Measurements from ENCODE around the gene TMEM91.

The TMEM91 gene

DNA sequence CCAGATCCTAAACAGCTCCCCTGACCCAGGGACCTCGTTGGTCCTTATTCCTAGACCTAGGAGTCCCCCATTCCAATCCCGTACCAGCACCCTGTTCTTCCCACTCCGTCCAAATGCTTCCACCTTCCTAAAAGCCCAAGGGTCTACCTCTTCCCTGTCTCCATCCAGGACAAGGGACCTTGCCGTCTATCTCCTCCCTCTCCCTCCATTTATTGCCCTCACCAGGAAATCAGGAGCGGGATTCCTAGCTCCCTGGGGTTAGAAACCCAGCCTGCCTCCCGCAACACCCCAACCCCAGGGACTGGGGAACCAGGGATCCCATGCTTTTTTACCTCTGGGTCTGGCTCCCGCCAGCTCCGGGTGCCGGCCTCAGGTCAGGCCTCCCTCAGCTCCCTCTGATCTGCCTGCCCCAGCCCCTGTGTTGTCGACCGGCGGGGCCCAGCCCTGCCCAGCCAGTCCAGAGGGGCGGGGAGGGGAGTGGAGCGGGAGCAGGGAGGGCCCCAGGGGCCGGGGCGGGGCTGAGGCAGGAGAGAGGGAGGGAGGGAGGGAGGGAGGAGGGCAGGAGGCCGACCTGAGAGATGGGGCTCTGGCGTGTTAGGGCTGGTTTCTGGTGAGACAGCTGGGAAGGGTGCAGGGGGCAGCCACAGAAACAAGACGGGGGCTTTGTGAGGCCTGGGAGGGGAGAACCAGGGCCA lies 50.8 kb downstream of the TMEM91 start, which contains the start of gene B3GNT8:
B3GNT8 (minus strand) TSS at position 423 of the 695 bp plus-strand sequence. CDS start 596 bp downstream, outside the sequence.
- Histone ChIP-seq H3K27me3 (ENCODE audit: control insufficient read depth in 1 of 2, insufficient read depth in 2 of 2, low read length in 2 of 2) (no peaks in the 10 kb centered on the region), H3K4me3 (ENCODE audit: low read depth in 1 of 2, low read length in 2 of 2) (peak within 1 kb of the TSS; percentile 76 to 82), H3K9me3 (ENCODE audit: control insufficient read depth in 1 of 2, low read length in 2 of 2) (no peaks in the 10 kb centered on the region), H3K9ac (ENCODE audit: low read depth in 1 of 2, low read length in 2 of 2) (peak within 1 kb of the TSS; percentile 92 to 97), H3K4me1 (ENCODE audit: control insufficient read depth in 1 of 2, insufficient read depth in 2 of 2, low read length in 2 of 2) (peaks cover 52 to 58% of the 10 kb centered on the region in 2 donors), H3K36me3 (ENCODE audit: control insufficient read depth in 1 of 2, insufficient read depth in 2 of 2, low read length in 2 of 2) (peaks cover 21 to 33% of the 10 kb centered on the region in 2 donors), H3K27ac (ENCODE audit: low read depth, low read length) (peak within 1 kb of the TSS; percentile 92)

DNA sequence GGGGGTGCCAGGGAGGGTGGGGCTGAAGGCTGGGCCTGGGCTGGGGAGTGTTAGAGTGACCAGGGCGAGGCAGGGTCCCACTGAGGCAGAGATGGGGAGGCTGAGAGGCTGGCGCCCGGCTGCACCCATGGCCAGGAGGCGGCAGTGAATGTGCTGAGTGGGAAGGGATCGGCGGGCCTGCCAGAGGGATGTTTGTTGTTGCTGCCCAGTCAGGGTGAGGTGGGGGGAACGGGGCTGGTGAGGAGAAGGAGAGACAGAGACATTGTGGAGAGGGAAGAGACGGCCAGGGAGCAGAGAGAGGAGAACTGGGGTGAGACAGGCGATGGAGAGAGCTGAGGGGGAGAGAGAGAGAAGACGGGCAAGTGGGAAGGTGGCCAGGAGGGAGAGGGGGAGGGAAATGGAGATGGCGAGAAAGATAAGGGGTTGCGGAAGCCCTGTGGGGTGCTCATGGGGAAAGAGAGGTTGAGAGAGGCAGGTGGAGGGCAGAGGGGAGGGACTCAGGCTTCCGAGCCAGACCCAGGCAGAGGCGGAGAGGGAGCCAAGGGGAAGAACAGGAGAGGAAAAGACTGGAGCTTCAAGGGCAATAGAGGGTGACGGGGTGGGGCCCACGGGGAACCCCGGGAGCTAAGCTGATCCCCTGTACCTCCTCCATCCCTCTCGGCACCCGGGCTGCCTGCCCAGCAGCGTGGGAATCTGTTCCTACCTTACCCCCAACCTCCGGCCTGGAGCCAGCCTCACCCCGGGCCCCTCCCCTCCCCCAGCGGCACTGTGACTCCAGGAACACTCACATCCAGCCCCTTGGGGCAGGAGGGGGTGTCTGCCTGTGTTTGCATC lies 51.5 kb downstream of the TMEM91 start:
- Histone ChIP-seq H3K27me3 (ENCODE audit: control insufficient read depth in 1 of 2, insufficient read depth in 2 of 2, low read length in 2 of 2) (no peaks in the 10 kb centered on the region), H3K36me3 (ENCODE audit: control insufficient read depth in 1 of 2, insufficient read depth in 2 of 2, low read length in 2 of 2) (peaks cover 15 to 33% of the 10 kb centered on the region in 2 donors), H3K4me1 (ENCODE audit: control insufficient read depth in 1 of 2, insufficient read depth in 2 of 2, low read length in 2 of 2) (peaks cover 46 to 56% of the 10 kb centered on the region in 2 donors), H3K9me3 (ENCODE audit: control insufficient read depth in 1 of 2, low read length in 2 of 2) (no peaks in the 10 kb centered on the region), H3K4me3 (ENCODE audit: low read depth in 1 of 2, low read length in 2 of 2) (peak overlapping the region; percentile 76), H3K9ac (ENCODE audit: low read depth in 1 of 2, low read length in 2 of 2) (peak overlapping the region; percentile 88 to 97), H3K27ac (ENCODE audit: low read depth, low read length) (peak overlapping the region; percentile 92)

DNA sequence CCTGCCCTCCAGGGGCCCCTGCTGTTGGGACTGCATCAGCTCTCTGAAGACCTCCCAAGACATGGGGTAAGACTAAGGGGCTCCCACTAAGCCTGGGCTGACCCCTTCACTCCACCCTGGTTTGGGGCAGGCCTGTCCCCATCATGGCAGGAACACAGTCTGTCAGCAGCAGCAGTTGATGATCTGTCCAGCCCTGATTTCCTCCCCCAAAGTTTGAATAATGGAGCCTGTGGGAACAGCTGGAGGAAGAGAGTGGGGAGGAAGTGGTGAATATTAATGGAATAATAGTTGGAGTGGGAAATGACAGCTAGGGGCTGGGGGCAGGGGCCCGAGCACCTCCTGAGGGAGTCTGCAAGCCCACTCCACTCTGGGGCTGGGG lies 52.1 kb downstream of the TMEM91 start:
- H3K36me3 ChIP-seq (ENCODE audit: control insufficient read depth in 1 of 2, insufficient read depth in 2 of 2, low read length in 2 of 2): peaks cover 17 to 35% of the 10 kb centered on the region in 2 donors
- peak overlapping the region; percentile 76 for H3K4me3 ChIP-seq (ENCODE audit: low read depth in 1 of 2, low read length in 2 of 2)
- H3K27me3 ChIP-seq (ENCODE audit: control insufficient read depth in 1 of 2, insufficient read depth in 2 of 2, low read length in 2 of 2): no peaks in the 10 kb centered on the region
- no peaks in the 10 kb centered on the region for H3K9me3 ChIP-seq (ENCODE audit: control insufficient read depth in 1 of 2, low read length in 2 of 2)
- H3K9ac ChIP-seq (ENCODE audit: low read depth in 1 of 2, low read length in 2 of 2): peak overlapping the region; percentile 88 to 97
- H3K27ac ChIP-seq (ENCODE audit: low read depth, low read length): peak overlapping the region; percentile 11
- H3K4me1 ChIP-seq (ENCODE audit: control insufficient read depth in 1 of 2, insufficient read depth in 2 of 2, low read length in 2 of 2): peaks cover 43 to 56% of the 10 kb centered on the region in 2 donors

DNA sequence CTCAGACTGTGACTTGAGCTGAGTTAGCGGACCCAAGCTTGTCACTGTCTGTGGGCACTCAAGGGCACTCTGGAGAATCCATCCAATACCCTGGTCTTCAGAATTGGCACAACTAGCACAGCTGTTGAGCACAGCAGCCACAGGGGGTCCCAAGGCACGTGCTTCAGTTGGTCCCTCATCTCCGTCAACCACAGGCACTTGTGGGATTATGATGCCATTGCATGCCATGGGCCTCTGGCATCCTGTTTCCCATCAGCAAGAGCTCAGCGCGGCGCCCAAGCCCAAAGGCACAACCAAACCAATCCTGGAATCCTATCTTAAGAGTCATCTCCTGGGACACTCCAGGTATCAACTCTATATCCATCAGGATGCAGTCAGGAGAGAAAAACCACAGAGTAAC lies 54.6 kb downstream of the TMEM91 start:
- Histone ChIP-seq H3K27ac (ENCODE audit: low read depth, low read length) (no peak overlapping the region), H3K9ac (ENCODE audit: low read depth in 1 of 2, low read length in 2 of 2) (no peak overlapping the region), H3K9me3 (ENCODE audit: control insufficient read depth in 1 of 2, low read length in 2 of 2) (no peaks in the 10 kb centered on the region), H3K4me1 (ENCODE audit: control insufficient read depth in 1 of 2, insufficient read depth in 2 of 2, low read length in 2 of 2) (peaks cover 24 to 45% of the 10 kb centered on the region in 2 donors), H3K27me3 (ENCODE audit: control insufficient read depth in 1 of 2, insufficient read depth in 2 of 2, low read length in 2 of 2) (no peaks in the 10 kb centered on the region), H3K36me3 (ENCODE audit: control insufficient read depth in 1 of 2, insufficient read depth in 2 of 2, low read length in 2 of 2) (peaks cover 9 to 26% of the 10 kb centered on the region in 2 donors), H3K4me3 (ENCODE audit: low read depth in 1 of 2, low read length in 2 of 2) (no peak overlapping the region)

DNA sequence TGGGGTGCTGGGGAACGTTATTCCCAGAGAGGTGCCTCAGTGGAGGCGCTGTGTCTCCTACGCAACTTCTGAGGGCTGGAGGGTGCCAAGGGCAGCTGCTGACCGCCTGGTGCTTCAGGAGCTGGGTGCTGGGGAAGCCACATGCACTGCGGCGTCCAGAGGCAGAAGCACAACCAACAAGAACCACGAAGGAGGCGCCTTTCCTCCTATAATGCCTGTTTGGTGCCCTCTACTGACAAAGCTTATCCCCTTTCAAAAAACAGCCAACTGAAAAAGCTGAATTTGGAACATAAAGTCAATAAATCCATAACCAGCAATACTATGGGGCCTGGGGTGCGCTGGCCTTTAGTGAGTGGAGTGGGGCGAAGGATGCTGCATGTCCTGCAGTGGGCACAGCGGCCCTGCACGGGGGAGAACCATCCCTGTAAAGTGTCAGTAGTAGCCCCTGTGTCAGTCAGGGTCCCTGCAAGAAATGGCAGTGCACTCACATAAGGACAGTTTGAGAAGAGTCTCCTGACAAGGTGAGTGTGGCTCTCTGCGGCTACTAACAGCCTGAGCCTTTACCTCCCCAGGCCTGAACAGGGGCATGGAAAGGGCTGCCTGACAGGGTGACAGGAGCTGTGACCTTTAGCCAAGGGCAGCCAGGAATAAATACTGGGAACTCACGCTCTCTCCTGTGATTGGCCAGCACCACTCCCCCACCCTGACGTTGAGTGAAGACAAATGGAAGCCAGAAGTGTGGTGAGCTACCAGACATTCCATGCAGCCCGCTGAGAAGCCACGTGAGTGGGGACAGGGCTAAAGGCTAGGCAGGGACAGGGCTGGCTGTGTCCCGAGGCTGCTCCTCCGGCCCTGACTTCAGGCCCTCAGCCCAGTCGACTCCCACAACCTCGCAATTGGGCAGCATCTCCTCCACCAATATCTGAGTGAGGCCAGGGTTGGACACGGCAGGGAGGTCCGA lies 55.4 kb downstream of the TMEM91 start:
- Histone ChIP-seq H3K36me3 (ENCODE audit: control insufficient read depth in 1 of 2, insufficient read depth in 2 of 2, low read length in 2 of 2) (peaks cover 9 to 26% of the 10 kb centered on the region in 2 donors), H3K27me3 (ENCODE audit: control insufficient read depth in 1 of 2, insufficient read depth in 2 of 2, low read length in 2 of 2) (no peaks in the 10 kb centered on the region), H3K27ac (ENCODE audit: low read depth, low read length) (no peak overlapping the region), H3K4me1 (ENCODE audit: control insufficient read depth in 1 of 2, insufficient read depth in 2 of 2, low read length in 2 of 2) (peaks cover 22 to 37% of the 10 kb centered on the region in 2 donors), H3K4me3 (ENCODE audit: low read depth in 1 of 2, low read length in 2 of 2) (no peak overlapping the region), H3K9me3 (ENCODE audit: control insufficient read depth in 1 of 2, low read length in 2 of 2) (no peaks in the 10 kb centered on the region), H3K9ac (ENCODE audit: low read depth in 1 of 2, low read length in 2 of 2) (no peak overlapping the region)

DNA sequence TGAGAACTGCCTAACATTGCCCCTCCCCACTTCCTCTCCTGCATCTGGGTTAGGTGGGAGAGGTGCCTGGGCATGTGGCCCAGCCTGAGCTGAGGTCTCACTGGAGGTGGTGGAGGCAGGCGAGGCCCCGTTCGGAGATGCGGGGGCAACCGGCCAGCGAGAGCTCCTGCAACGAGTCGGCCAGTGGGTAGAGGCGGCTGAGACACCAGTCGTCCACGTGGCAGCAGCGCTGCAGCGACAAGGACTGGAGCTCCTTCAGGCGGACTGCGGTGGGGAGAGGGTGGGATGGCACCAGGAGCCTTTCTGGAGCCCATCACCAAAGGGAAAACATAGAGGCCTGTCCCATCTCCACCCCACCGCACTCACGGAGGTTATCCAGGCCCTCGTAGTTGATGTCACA lies 56.8 kb downstream of the TMEM91 start:
- Histone ChIP-seq H3K36me3 (ENCODE audit: control insufficient read depth in 1 of 2, insufficient read depth in 2 of 2, low read length in 2 of 2) (peaks cover 9 to 32% of the 10 kb centered on the region in 2 donors), H3K4me3 (ENCODE audit: low read depth in 1 of 2, low read length in 2 of 2) (no peak overlapping the region), H3K9me3 (ENCODE audit: control insufficient read depth in 1 of 2, low read length in 2 of 2) (no peaks in the 10 kb centered on the region), H3K27me3 (ENCODE audit: control insufficient read depth in 1 of 2, insufficient read depth in 2 of 2, low read length in 2 of 2) (no peaks in the 10 kb centered on the region), H3K9ac (ENCODE audit: low read depth in 1 of 2, low read length in 2 of 2) (no peak overlapping the region), H3K4me1 (ENCODE audit: control insufficient read depth in 1 of 2, insufficient read depth in 2 of 2, low read length in 2 of 2) (peaks cover 21 to 43% of the 10 kb centered on the region in 2 donors), H3K27ac (ENCODE audit: low read depth, low read length) (no peak overlapping the region)
